SK-N-SH (cell line): ENCODE results near the gene BAG3. TPM values are rescaled to one million over a fixed set of nuclear protein-coding genes. Genes with fewer than 3 reads are reported as not detected.

ENCODE experiments used
- CTCF ChIA-PET: fragments of 300-600, 350-600 bp; formaldehyde crosslinking; extraction: SDS; loops from one replicate; lab custom pipeline; 2021; lab: Yijun Ruan, JAX
- POLR2A ChIA-PET: fragments of 350-600 bp; sonication (Branson Sonifier 250); formaldehyde crosslinking; extraction: SDS; loops from one replicate; lab custom pipeline; 2020; ENCODE audit warnings: antibody characterized with exemption, inconsistent platforms; lab: Yijun Ruan, JAX
- DNase-seq: peaks from one replicate; pipeline ENCODE4 v3.0.0; 2012
- H2AFZ ChIP-seq: fragments of 200-600 bp; sonication (generic); 2 replicates; pipeline ENCODE4 v1.8.1; 2016; ENCODE audit warnings: antibody characterized with exemption, mild to moderate bottlenecking, low read depth
- H3F3A ChIP-seq: fragments of 200-600 bp; sonication (generic); replicated peaks from 2 replicates; pipeline ENCODE3; 2016; ENCODE audit warnings: antibody characterized with exemption, mild to moderate bottlenecking; ENCODE audit not compliant: insufficient read depth
- H3K27ac ChIP-seq, 2 experiments: fragments of 200-500 bp in 1 of 2; fragments of 200-600 bp in 1 of 2; sonication (Bioruptor generic) in 1 of 2; sonication (generic), shearing (Covaris generic) in 1 of 2; 2 replicates each; pipeline versions ENCODE4 v1.5.1 to v1.6.1; 2014 to 2016; ENCODE audit warnings: low read depth in 2 of 2, inconsistent platforms in 1 of 2, low read length in 1 of 2, mild to moderate bottlenecking in 1 of 2, mixed read lengths in 1 of 2
- H3K27me3 ChIP-seq: fragments of 200-600 bp; sonication (generic), shearing (Covaris generic); 2 replicates; pipeline ENCODE4 v1.6.1; 2016; ENCODE audit warnings: mixed run types; ENCODE audit not compliant: insufficient read depth
- H3K36me3 ChIP-seq, 2 experiments: fragments of 200-500 bp in 1 of 2; fragments of 200-600 bp in 1 of 2; sonication (Bioruptor generic) in 1 of 2; sonication (generic) in 1 of 2; replicated peaks in 1 of 2; 2 replicates each; pipeline versions ENCODE3 to v1.5.1; 2014 to 2016; ENCODE audit warnings: low read length in 1 of 2, mild to moderate bottlenecking in 1 of 2; ENCODE audit not compliant: insufficient read depth in 2 of 2, control insufficient read depth in 1 of 2
- H3K4me1 ChIP-seq, 2 experiments: fragments of 200-500 bp in 1 of 2; fragments of 200-600 bp in 1 of 2; sonication (Bioruptor generic) in 1 of 2; sonication (generic), shearing (Covaris generic) in 1 of 2; 2 replicates each; pipeline versions ENCODE4 v1.5.1 to v1.6.1; 2014 to 2016; ENCODE audit warnings: low read depth in 1 of 2, low read length in 1 of 2, mixed run types in 1 of 2; ENCODE audit not compliant: insufficient read depth in 2 of 2, control insufficient read depth in 1 of 2
- H3K4me2 ChIP-seq: fragments of 200-600 bp; sonication (generic), shearing (Covaris generic); 2 replicates; pipeline ENCODE4 v1.6.1; 2017; ENCODE audit warnings: mixed run types
- H3K4me3 ChIP-seq, 2 experiments: fragments of 200-500 bp in 1 of 2; fragments of 200-600 bp in 1 of 2; sonication (Bioruptor generic) in 1 of 2; sonication (generic), shearing (Covaris generic) in 1 of 2; 2 replicates each; pipeline versions ENCODE4 v1.5.1 to v1.8.1; 2014 to 2016; ENCODE audit warnings: low read depth in 2 of 2, inconsistent platforms in 1 of 2, low read length in 1 of 2, mild to moderate bottlenecking in 1 of 2, mixed read lengths in 1 of 2, moderate library complexity in 1 of 2
- H3K79me2 ChIP-seq: fragments of 200-600 bp; sonication (generic); 2 replicates; pipeline ENCODE4 v1.8.1; 2017; ENCODE audit warnings: mild to moderate bottlenecking; ENCODE audit not compliant: insufficient read depth
- H3K9ac ChIP-seq: fragments of 200-600 bp; sonication (generic); 2 replicates; pipeline ENCODE4 v1.6.1; 2017; ENCODE audit warnings: mixed run types
- H3K9me2 ChIP-seq: fragments of 200-600 bp; sonication (generic); 2 replicates; pipeline ENCODE4 v1.6.1; 2017; ENCODE audit warnings: mixed run types
- H3K9me3 ChIP-seq: fragments of 200-600 bp; sonication (generic); 2 replicates; pipeline ENCODE4 v1.6.1; 2017; ENCODE audit warnings: mixed run types, mild to moderate bottlenecking, moderate library complexity
- H4K20me1 ChIP-seq: fragments of 200-600 bp; sonication (generic); 2 replicates; pipeline ENCODE4 v1.6.1; 2017; ENCODE audit warnings: mild to moderate bottlenecking, mixed run types; ENCODE audit not compliant: insufficient read depth
- CHD2 ChIP-seq: fragments of 150-350 bp; IDR thresholded peaks from 2 replicates; pipeline ENCODE4 v1.6.1; 2018; ENCODE audit warnings: low read length; ENCODE audit not compliant: partially characterized antibody
- ELF1 ChIP-seq: IDR thresholded peaks from 2 replicates; pipeline ENCODE4 v1.4.0; 2012
- EZH2phosphoT487 ChIP-seq: fragments of 200-600 bp; sonication (generic); IDR thresholded peaks from 2 replicates; pipeline ENCODE4 v1.6.1; 2017; ENCODE audit warnings: low read depth, mixed run types, mild to moderate bottlenecking, antibody characterized with exemption, moderate library complexity, borderline replicate concordance
- FOXJ3 ChIP-seq: sonication (generic); formaldehyde crosslinking; IDR thresholded peaks from 2 replicates; pipeline ENCODE4 v1.5.1; 2020; ENCODE audit warnings: mild to moderate bottlenecking, missing genetic modification reagents
- FOXM1 ChIP-seq: IDR thresholded peaks from 2 replicates; pipeline ENCODE4 v1.4.0; 2012; ENCODE audit warnings: low read depth, mild to moderate bottlenecking
- GABPA ChIP-seq: IDR thresholded peaks from 2 replicates; pipeline ENCODE4 v1.4.0; 2012; ENCODE audit warnings: low read depth, mild to moderate bottlenecking
- GATA2 ChIP-seq: sonication (generic); formaldehyde crosslinking; IDR thresholded peaks from 2 replicates; pipeline ENCODE4 v1.5.0; 2020; ENCODE audit warnings: mild to moderate bottlenecking, missing genetic modification reagents
- JUND ChIP-seq: IDR thresholded peaks from 2 replicates; pipeline ENCODE4 v1.4.0; 2012
- MXI1 ChIP-seq: IDR thresholded peaks from 2 replicates; pipeline ENCODE4 v1.6.1; 2012; ENCODE audit warnings: mild to moderate bottlenecking, low read depth, low read length, improper control_type of control experiment
- NFIC ChIP-seq: IDR thresholded peaks from 2 replicates; pipeline ENCODE4 v1.4.0; 2012; ENCODE audit warnings: borderline replicate concordance
- NRF1 ChIP-seq: IDR thresholded peaks from 2 replicates; pipeline ENCODE4 v1.6.1; 2012; ENCODE audit warnings: low read depth, mild to moderate bottlenecking, low read length
- POLR2AphosphoS5 ChIP-seq: IDR thresholded peaks from 2 replicates; pipeline ENCODE4 v1.6.1; 2012; ENCODE audit warnings: low read depth, low read length
- RAD21 ChIP-seq: IDR thresholded peaks from 2 replicates; pipeline ENCODE4 v1.6.1; 2012; ENCODE audit warnings: mild to moderate bottlenecking, low read length
- RCOR1 ChIP-seq: fragments of 150-350 bp; IDR thresholded peaks from 2 replicates; pipeline ENCODE4 v1.6.1; 2017; ENCODE audit warnings: antibody characterized with exemption, low read length
- RFX5 ChIP-seq: IDR thresholded peaks from 2 replicates; pipeline ENCODE4 v1.6.1; 2012; ENCODE audit warnings: mild to moderate bottlenecking, improper control_type of control experiment, low read length
- RXRA ChIP-seq: IDR thresholded peaks from 2 replicates; pipeline ENCODE4 v1.4.0; 2012; ENCODE audit warnings: low read depth, mild to moderate bottlenecking, borderline replicate concordance
- SIN3A ChIP-seq: IDR thresholded peaks from 2 replicates; pipeline ENCODE4 v1.6.1; 2012; ENCODE audit warnings: low read depth, mild to moderate bottlenecking, low read length, moderate library complexity, borderline replicate concordance
- SMC3 ChIP-seq: IDR thresholded peaks from 2 replicates; pipeline ENCODE4 v1.6.1; 2012; ENCODE audit warnings: low read depth, low read length, improper control_type of control experiment
- TAF1 ChIP-seq: IDR thresholded peaks from 2 replicates; pipeline ENCODE4 v1.6.1; 2012; ENCODE audit warnings: low read depth, mild to moderate bottlenecking, low read length, moderate library complexity, borderline replicate concordance
- TEAD4 ChIP-seq: IDR thresholded peaks from 2 replicates; pipeline ENCODE4 v1.4.0; 2012; ENCODE audit warnings: mild to moderate bottlenecking, borderline replicate concordance; ENCODE audit not compliant: insufficient read depth
- YY1 ChIP-seq: IDR thresholded peaks from 2 replicates; pipeline ENCODE4 v1.4.0; 2012; ENCODE audit warnings: low read depth, mild to moderate bottlenecking
- WGBS: methylation state at CpG from one replicate; pipeline ENCODE4 v1.1.6; 2017; ENCODE audit warnings: low lambda C conversion rate; 5-methylcytosine and 5-hydroxymethylcytosine counted together
- polyA plus RNA-seq, 3 experiments: library from polyadenylated mRNA; depleted of rRNA; stranded (reverse); fragments of >200 nt; gene quantifications; 2 replicates each; pipeline ENCODE4 v1.2.3, GENCODE V29; 2012
- TF ChIP-seq, protein P1 (sequence below): fragments of 150-350 bp; IDR thresholded peaks from 2 replicates; pipeline ENCODE4 v1.6.1; 2017; ENCODE audit warnings: antibody characterized with exemption, low read length, low read depth, borderline replicate concordance
- TF ChIP-seq, protein P2 (sequence below): fragments of 150-350 bp; IDR thresholded peaks from 2 replicates; pipeline ENCODE4 v1.6.1; 2016; ENCODE audit warnings: mild to moderate bottlenecking, low read depth, low read length
- TF ChIP-seq, protein P3 (sequence below): IDR thresholded peaks from 2 replicates; pipeline ENCODE4; 2012
- TF ChIP-seq, protein P4 (sequence below): IDR thresholded peaks from 2 replicates; pipeline ENCODE4 v1.4.0; 2012; ENCODE audit warnings: low read depth
- TF ChIP-seq, protein P5 (sequence below): IDR thresholded peaks from 2 replicates; pipeline ENCODE4 v1.4.0; 2012; ENCODE audit warnings: low read depth, borderline replicate concordance
- TF ChIP-seq, protein P6 (sequence below): fragments of 200-600 bp; sonication (generic); IDR thresholded peaks from 2 replicates; pipeline ENCODE4 v1.6.1; 2017; ENCODE audit warnings: antibody characterized with exemption, mild to moderate bottlenecking, moderate library complexity

Gene BAG3
- 3.8 and 9.2 TPM in 2 replicates for polyA plus RNA-seq (2012; rRNA removed)
- 7.9 and 8.2 TPM in 2 replicates for polyA plus RNA-seq (2012; cell fraction: cytosol; rRNA removed)
- polyA plus RNA-seq (2012; cell fraction: nucleus; rRNA removed) = 14.0 and 16.0 TPM in 2 replicates

GRCh38 chr10:119650692-119651513, at the start of gene BAG3:
TSS of gene BAG3 (plus strand) at chr10:119651380. CDS start at chr10:119651676, 296 bp downstream.
- Histone ChIP-seq H3K9me3 (no peaks in the 10 kb centered on the region), H3F3A (peaks cover 22% of the 10 kb centered on the region), H2AFZ (peak within 1 kb of the TSS; percentile 85), H3K27ac (peak within 1 kb of the TSS; percentile 85 to 95), H3K4me1 (peaks cover 13 to 23% of the 10 kb centered on the region in 2 experiments), H3K4me3 (peak within 1 kb of the TSS; percentile 72 to 81), H3K9me2 (no peaks in the 10 kb centered on the region), H3K36me3 (no peaks in the 10 kb centered on the region), H4K20me1 (peaks cover 6% of the 10 kb centered on the region; the same call in 1 of the 2 replicates), H3K27me3 (no peaks in the 10 kb centered on the region), H3K9ac (peak within 1 kb of the TSS; percentile 93), H3K4me2 (peak within 1 kb of the TSS; percentile 77), H3K79me2 (peaks cover 42% of the 10 kb centered on the region)
- ChIA-PET POLR2A (interaction anchor here (1.0 kb wide), 1 partner anchor 14 kb away, joined by 3 read pairs; no protein-coding TSS in a partner anchor), CTCF (interaction anchor here (1.0 to 2.1 kb wide), 3 partner anchors 17 to 209 kb away, joined by 3 to 9 read pairs (median 5); no protein-coding TSS in a partner anchor)
- 4% methylated on average over 20 of the region's 60 CpGs for WGBS
- peak; percentile 96 for DNase-seq
- TF ChIP-seq FOXM1 (no peak), NRF1 (peak; percentile 55), GATA2 (CRISPR knock-in tag) (no peak), TAF1 (peak; percentile 80), MXI1 (peak; percentile 31; the same call in 1 of the 2 replicates), NFIC (no peak), GABPA (peak; percentile 40; the same call in 1 of the 2 replicates), CHD2 (peak; percentile 67), RAD21 (no peak), YY1 (peak; percentile 13; the same call in 1 of the 2 replicates), FOXJ3 (CRISPR knock-in tag) (no peak), RFX5 (no peak), TEAD4 (no peak), JUND (peak; percentile 45), RXRA (0 out of 2 replicates have a peak, but pooled peaks have one; percentile 24), RCOR1 (no peak), ELF1 (no peak), SMC3 (no peak), POLR2AphosphoS5 (peak; percentile 94), SIN3A (peak; percentile 46; the same call in 1 of the 2 replicates), EZH2phosphoT487 (no peak)
- TF ChIP-seq, protein P1, sequence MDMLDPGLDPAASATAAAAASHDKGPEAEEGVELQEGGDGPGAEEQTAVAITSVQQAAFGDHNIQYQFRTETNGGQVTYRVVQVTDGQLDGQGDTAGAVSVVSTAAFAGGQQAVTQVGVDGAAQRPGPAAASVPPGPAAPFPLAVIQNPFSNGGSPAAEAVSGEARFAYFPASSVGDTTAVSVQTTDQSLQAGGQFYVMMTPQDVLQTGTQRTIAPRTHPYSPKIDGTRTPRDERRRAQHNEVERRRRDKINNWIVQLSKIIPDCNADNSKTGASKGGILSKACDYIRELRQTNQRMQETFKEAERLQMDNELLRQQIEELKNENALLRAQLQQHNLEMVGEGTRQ = no peak
- TF ChIP-seq, protein P2, sequence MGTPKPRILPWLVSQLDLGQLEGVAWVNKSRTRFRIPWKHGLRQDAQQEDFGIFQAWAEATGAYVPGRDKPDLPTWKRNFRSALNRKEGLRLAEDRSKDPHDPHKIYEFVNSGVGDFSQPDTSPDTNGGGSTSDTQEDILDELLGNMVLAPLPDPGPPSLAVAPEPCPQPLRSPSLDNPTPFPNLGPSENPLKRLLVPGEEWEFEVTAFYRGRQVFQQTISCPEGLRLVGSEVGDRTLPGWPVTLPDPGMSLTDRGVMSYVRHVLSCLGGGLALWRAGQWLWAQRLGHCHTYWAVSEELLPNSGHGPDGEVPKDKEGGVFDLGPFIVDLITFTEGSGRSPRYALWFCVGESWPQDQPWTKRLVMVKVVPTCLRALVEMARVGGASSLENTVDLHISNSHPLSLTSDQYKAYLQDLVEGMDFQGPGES = no peak
- TF ChIP-seq, protein P3, sequence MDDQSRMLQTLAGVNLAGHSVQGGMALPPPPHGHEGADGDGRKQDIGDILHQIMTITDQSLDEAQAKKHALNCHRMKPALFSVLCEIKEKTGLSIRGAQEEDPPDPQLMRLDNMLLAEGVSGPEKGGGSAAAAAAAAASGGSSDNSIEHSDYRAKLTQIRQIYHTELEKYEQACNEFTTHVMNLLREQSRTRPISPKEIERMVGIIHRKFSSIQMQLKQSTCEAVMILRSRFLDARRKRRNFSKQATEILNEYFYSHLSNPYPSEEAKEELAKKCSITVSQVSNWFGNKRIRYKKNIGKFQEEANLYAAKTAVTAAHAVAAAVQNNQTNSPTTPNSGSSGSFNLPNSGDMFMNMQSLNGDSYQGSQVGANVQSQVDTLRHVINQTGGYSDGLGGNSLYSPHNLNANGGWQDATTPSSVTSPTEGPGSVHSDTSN = peak; percentile 30
- TF ChIP-seq, protein P4, sequence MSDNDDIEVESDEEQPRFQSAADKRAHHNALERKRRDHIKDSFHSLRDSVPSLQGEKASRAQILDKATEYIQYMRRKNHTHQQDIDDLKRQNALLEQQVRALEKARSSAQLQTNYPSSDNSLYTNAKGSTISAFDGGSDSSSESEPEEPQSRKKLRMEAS = peak; percentile 15; the same call in 1 of the 2 replicates
- TF ChIP-seq, protein P5, sequence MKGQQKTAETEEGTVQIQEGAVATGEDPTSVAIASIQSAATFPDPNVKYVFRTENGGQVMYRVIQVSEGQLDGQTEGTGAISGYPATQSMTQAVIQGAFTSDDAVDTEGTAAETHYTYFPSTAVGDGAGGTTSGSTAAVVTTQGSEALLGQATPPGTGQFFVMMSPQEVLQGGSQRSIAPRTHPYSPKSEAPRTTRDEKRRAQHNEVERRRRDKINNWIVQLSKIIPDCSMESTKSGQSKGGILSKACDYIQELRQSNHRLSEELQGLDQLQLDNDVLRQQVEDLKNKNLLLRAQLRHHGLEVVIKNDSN = no peak
- TF ChIP-seq, protein P6, sequence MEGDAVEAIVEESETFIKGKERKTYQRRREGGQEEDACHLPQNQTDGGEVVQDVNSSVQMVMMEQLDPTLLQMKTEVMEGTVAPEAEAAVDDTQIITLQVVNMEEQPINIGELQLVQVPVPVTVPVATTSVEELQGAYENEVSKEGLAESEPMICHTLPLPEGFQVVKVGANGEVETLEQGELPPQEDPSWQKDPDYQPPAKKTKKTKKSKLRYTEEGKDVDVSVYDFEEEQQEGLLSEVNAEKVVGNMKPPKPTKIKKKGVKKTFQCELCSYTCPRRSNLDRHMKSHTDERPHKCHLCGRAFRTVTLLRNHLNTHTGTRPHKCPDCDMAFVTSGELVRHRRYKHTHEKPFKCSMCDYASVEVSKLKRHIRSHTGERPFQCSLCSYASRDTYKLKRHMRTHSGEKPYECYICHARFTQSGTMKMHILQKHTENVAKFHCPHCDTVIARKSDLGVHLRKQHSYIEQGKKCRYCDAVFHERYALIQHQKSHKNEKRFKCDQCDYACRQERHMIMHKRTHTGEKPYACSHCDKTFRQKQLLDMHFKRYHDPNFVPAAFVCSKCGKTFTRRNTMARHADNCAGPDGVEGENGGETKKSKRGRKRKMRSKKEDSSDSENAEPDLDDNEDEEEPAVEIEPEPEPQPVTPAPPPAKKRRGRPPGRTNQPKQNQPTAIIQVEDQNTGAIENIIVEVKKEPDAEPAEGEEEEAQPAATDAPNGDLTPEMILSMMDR = no peak
